ENCODE results near the gene LPO. TPM values are rescaled to one million over a fixed set of nuclear protein-coding genes. Genes with fewer than 3 reads are reported as not detected.
A peak's percentile ranks its signal among the peaks of the same experiment; 100 is the strongest.

Gene LPO
- total and polyA plus RNA-seq, 4 donors, result 0.15 to 0.26 TPM; not detected in 2

GRCh38 chr17:58315750-58316149 is 77.4 kb downstream of the LPO start:
- Histone ChIP-seq H3K9ac (ENCODE audit: insufficient read depth in 1 of 2, low read length in 2 of 2) (no peak overlapping the region), H3K4me1 (ENCODE audit: control insufficient read depth in 5 of 5, insufficient read depth in 5 of 5, low read length in 5 of 5) (no peaks in the 10 kb centered on the region), H3K36me3 (ENCODE audit: control insufficient read depth in 4 of 4, insufficient read depth in 4 of 4, low read length in 4 of 4) (peaks cover 0 to 7% (median 0%) of the 10 kb centered on the region in 4 donors), H3K27ac (ENCODE audit: low read depth in 1 of 2, low read length in 1 of 2) (no peak overlapping the region), H3K4me3 (no peak overlapping the region), H3K27me3 (ENCODE audit: control insufficient read depth in 3 of 3, insufficient read depth in 3 of 3, low read length in 2 of 3) (no peaks in the 10 kb centered on the region), H3K9me3 (ENCODE audit: control insufficient read depth in 4 of 4, insufficient read depth in 3 of 4, low read length in 3 of 4) (no peaks in the 10 kb centered on the region)
- WGBS, 2 donors, result 91 to 98% methylated on average over 4 of the region's 4 CpGs
- peak in 1 of 3 donors; percentile 4 for DNase-seq
- TF ChIP-seq CTCF (IDR thresholded peaks at IDR 0.05; ENCODE audit: control extremely low read depth, extremely low read depth), result no peak
- no peak for ATAC-seq (ENCODE audit: insufficient read depth, low FRiP score)

GRCh38 chr17:58316260-58316960 is 78.0 kb downstream of the LPO start:
- Histone ChIP-seq H3K4me3 (no peak overlapping the region), H3K9me3 (ENCODE audit: control insufficient read depth in 4 of 4, insufficient read depth in 3 of 4, low read length in 3 of 4) (no peaks in the 10 kb centered on the region), H3K4me1 (ENCODE audit: control insufficient read depth in 5 of 5, insufficient read depth in 5 of 5, low read length in 5 of 5) (no peaks in the 10 kb centered on the region), H3K36me3 (ENCODE audit: control insufficient read depth in 4 of 4, insufficient read depth in 4 of 4, low read length in 4 of 4) (peaks cover 0 to 4% (median 0%) of the 10 kb centered on the region in 4 donors), H3K27ac (ENCODE audit: low read depth in 1 of 2, low read length in 1 of 2) (no peak overlapping the region), H3K27me3 (ENCODE audit: control insufficient read depth in 3 of 3, insufficient read depth in 3 of 3, low read length in 2 of 3) (no peaks in the 10 kb centered on the region), H3K9ac (ENCODE audit: insufficient read depth in 1 of 2, low read length in 2 of 2) (no peak overlapping the region)
- WGBS, 2 donors, result 88 to 89% methylated on average over 8 of the region's 8 CpGs
- no peak for TF ChIP-seq CTCF (IDR thresholded peaks at IDR 0.05; ENCODE audit: control extremely low read depth, extremely low read depth)
- DNase-seq (peak in 1 of 3 donors; percentile 7), ATAC-seq (ENCODE audit: insufficient read depth, low FRiP score) (no peak)

GRCh38 chr17:58317421-58318064 is 79.2 kb downstream of the LPO start:
- Histone ChIP-seq H3K4me1 (ENCODE audit: control insufficient read depth in 5 of 5, insufficient read depth in 5 of 5, low read length in 5 of 5) (no peaks in the 10 kb centered on the region), H3K4me3 (no peak overlapping the region), H3K36me3 (ENCODE audit: control insufficient read depth in 4 of 4, insufficient read depth in 4 of 4, low read length in 4 of 4) (peaks cover 0 to 4% (median 0%) of the 10 kb centered on the region in 4 donors), H3K9me3 (ENCODE audit: control insufficient read depth in 4 of 4, insufficient read depth in 3 of 4, low read length in 3 of 4) (no peaks in the 10 kb centered on the region), H3K9ac (ENCODE audit: insufficient read depth in 1 of 2, low read length in 2 of 2) (no peak overlapping the region), H3K27me3 (ENCODE audit: control insufficient read depth in 3 of 3, insufficient read depth in 3 of 3, low read length in 2 of 3) (no peaks in the 10 kb centered on the region), H3K27ac (ENCODE audit: low read depth in 1 of 2, low read length in 1 of 2) (no peak overlapping the region)
- TF ChIP-seq CTCF (IDR thresholded peaks at IDR 0.05; ENCODE audit: control extremely low read depth, extremely low read depth), result peak; percentile 56
- ATAC-seq (ENCODE audit: insufficient read depth, low FRiP score) (peak; percentile 71), DNase-seq (peak; percentile 52 to 58 (median 54))
- 21 to 25% methylated on average over 5 of the region's 5 CpGs for WGBS, 2 donors

All from lung (tissue), 12 donors.